NB4 (cell line): ENCODE measurements around the gene FAM83G.

ENCODE experiments used
- DNase-seq: peaks from one replicate; pipeline ENCODE4 v3.0.0; 2010; ENCODE audit warnings: low read depth
- H3K4me3 ChIP-seq: one replicate; pipeline ENCODE4 v1.5.1; 2011; ENCODE audit warnings: mild to moderate bottlenecking, low read depth, low read length, moderate library complexity
- MYC ChIP-seq: IDR thresholded peaks from 2 replicates; pipeline ENCODE4 v1.6.1; 2011; ENCODE audit warnings: low read depth, low read length
- POLR2A ChIP-seq: IDR thresholded peaks from 2 replicates; pipeline ENCODE4 v1.6.1; 2011; ENCODE audit warnings: mild to moderate bottlenecking; ENCODE audit not compliant: insufficient read length; ENCODE audit errors: extremely low read depth
- TF ChIP-seq, protein P1 (sequence below): IDR thresholded peaks from one replicate; pipeline ENCODE4 v1.5.1; 2012; ENCODE audit warnings: low read depth, low read length
- TF ChIP-seq, protein P2 (sequence below): IDR thresholded peaks from 2 replicates; pipeline ENCODE4 v1.6.1; 2011; ENCODE audit warnings: low read depth, low read length

The FAM83G gene

DNA sequence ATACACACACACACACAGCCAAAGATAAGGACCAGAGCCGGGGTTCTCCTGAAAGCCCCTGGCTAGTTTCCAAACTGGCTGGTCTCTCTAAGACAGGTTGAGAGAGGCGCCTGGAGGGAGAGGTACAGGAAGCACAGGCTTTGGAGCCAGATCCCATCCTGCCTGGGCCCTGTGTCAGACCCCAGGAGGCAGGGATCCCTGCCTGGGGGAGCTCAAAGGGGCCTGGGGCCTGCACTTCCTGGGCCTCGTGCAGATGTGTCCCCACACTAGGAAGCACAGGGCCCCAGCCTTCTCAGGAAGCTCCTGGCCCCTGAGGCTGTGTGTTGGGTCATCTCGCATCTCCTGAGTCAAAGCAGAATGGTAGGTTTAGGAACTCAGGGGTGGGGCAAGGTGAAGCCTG, 36.6 kb downstream of the FAM83G start:
- TF ChIP-seq POLR2A (no peak), MYC (no peak)
- TF ChIP-seq, protein P1, sequence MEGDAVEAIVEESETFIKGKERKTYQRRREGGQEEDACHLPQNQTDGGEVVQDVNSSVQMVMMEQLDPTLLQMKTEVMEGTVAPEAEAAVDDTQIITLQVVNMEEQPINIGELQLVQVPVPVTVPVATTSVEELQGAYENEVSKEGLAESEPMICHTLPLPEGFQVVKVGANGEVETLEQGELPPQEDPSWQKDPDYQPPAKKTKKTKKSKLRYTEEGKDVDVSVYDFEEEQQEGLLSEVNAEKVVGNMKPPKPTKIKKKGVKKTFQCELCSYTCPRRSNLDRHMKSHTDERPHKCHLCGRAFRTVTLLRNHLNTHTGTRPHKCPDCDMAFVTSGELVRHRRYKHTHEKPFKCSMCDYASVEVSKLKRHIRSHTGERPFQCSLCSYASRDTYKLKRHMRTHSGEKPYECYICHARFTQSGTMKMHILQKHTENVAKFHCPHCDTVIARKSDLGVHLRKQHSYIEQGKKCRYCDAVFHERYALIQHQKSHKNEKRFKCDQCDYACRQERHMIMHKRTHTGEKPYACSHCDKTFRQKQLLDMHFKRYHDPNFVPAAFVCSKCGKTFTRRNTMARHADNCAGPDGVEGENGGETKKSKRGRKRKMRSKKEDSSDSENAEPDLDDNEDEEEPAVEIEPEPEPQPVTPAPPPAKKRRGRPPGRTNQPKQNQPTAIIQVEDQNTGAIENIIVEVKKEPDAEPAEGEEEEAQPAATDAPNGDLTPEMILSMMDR, result no peak
- TF ChIP-seq, protein P2, sequence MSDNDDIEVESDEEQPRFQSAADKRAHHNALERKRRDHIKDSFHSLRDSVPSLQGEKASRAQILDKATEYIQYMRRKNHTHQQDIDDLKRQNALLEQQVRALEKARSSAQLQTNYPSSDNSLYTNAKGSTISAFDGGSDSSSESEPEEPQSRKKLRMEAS, result no peak
- DNase-seq, result peak; percentile 49

DNA sequence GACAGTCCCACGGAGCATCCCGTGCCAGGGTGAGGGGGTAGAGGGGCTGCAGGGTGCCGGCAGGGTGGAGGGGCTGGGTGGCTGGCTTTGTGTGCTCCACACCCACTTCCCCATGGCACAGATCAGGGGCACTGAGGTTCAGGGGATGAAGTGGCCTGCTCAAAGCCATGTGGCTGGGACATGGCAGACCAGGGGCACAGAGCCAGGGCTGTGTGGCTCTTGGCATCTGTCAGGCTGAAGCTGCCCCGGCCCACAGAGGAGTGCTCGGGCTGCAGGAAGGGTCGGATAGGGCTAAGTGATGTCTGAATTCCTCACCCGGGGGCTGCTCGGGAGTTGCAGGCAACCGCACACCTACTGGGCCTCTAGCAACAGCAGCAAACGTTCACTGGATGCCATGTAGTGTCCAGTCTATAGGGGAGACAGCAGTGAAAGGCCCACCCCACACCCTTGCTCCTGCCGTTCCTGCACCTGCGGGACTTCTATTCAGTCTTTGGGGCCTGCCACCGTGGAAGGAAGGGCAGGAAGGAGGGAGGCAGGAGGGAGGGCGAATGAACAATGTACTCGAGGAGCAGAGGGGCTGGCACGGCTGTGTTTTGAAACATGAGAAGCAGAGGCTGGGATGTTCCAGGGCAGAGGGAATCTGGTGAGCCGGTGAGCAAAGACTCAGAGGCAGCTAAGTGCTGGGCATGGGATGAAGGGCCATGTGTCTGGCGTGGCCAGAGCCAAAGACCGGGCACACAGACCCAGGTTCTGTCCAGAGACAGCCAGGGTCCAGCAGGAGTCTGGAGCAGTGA, 37.5 kb downstream of the FAM83G start:
- no peak for DNase-seq
- TF ChIP-seq, protein P1, result no peak
- no peak for TF ChIP-seq MYC
- TF ChIP-seq POLR2A, result no peak
- TF ChIP-seq, protein P2, result no peak
- H3K4me3 ChIP-seq, result no peak overlapping the region

More for the DNA sequence above, 36.6 kb downstream of the FAM83G start:
- no peak overlapping the region for H3K4me3 ChIP-seq

DNA sequence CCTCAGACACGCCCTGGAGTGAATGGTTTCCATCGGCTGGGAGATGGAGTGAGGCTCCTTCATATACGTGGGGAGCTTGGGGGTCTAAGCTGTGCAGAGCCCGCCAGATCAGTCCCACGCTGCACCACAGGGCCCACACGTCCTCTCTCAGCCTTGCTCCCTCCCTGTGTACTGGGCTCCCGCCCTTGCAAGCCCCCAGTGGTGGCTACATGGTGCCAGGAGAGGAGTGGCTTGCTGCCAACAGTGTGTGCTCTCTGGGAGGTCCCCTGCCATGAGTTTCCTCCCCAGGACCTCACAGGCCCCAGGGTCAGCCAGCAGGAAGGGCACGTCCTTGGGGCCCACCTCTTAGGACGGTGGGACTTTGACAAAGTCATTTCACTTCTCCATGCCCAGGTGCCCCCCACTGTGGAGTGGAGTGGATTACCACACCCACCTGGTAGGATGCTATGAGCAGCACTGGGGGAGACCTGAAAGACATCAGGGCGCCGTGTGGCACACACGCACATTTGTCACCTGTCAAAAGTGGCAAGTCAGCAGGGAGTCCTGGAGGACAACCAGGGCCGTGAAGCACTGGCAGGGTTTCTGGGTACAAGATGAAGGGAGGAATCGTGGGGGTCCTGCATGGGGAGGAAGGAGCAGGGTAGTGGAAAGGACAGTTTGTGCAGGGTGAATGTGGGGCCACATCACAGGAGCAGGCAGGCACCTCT, 38.9 kb downstream of the FAM83G start:
- TF ChIP-seq, protein P2, result no peak
- TF ChIP-seq MYC, result no peak
- TF ChIP-seq, protein P1, result no peak
- no peak for TF ChIP-seq POLR2A
- no peak for DNase-seq
- no peak overlapping the region for H3K4me3 ChIP-seq

DNA sequence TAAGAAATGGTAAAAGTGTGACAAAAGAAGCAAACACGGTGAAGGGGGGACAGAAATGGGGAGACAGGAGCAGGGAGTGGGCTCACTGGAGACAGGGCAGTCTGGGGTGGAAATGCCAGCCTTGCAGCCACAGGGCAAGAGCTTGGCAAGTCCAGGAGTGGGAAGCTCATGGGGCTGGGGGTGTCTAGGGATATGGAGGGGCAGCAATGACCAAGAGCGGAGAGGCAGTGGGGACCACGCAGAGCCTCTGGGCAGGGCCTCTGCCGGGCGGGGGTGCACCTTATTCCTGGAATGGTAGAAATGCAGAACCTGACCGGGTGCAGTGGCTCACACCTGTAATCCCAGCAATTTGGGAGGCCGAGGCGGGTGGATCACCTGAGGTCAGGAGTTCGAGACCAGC, 40.0 kb downstream of the FAM83G start:
- H3K4me3 ChIP-seq, result no peak overlapping the region
- TF ChIP-seq, protein P1, result no peak
- TF ChIP-seq MYC (no peak), POLR2A (no peak)
- TF ChIP-seq, protein P2, result no peak
- DNase-seq, result no peak

DNA sequence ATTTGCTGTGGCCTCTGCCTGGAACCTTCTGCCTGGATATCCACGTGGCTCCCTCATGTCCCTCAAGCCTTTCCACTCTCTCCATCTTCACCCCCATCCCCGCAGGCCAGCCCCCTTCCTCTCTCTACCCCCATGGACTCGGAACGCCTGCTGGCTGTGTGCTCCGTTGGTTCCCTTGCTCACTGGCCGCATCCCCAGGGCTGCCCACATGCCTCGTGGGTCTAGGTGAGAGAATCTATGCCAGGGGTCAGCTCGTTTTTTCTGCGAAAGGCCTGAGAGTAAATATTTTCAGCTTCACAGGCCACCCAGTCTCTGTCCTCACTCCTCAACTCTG, 40.6 kb downstream of the FAM83G start:
- no peak for TF ChIP-seq MYC
- TF ChIP-seq, protein P2, result no peak
- TF ChIP-seq, protein P1, result no peak
- no peak for TF ChIP-seq POLR2A
- DNase-seq, result no peak

More for the DNA sequence above, 40.6 kb downstream of the FAM83G start:
- H3K4me3 ChIP-seq, result no peak overlapping the region
